Activated T-cell treated with anti-CD3 and anti-CD28 coated beads for 48 hours (primary cell): ENCODE data around the gene METTL8.
"Not testable (repeated sequence)": the region's sequence is repeated elsewhere in the genome, so short reads cannot be mapped to it uniquely, and the experiment has no call there.

Source experiments
- DNase-seq: peaks from one replicate; pipeline ENCODE4 v3.0.0-alpha.2; 2020; ENCODE audit warnings: low read depth

The METTL8 gene

GRCh38 chr2:171345971-171346722 lies 87.6 kb downstream of the METTL8 start:
- DNase-seq = no peak

GRCh38 chr2:171344182-171344581 lies 89.6 kb downstream of the METTL8 start:
- no peak for DNase-seq

- DNase-seq = no peak
These were observed 91.8 kb downstream of the METTL8 start for GRCh38 chr2:171342067-171342413.

GRCh38 chr2:171341394-171342066 lies 92.3 kb downstream of the METTL8 start:
- DNase-seq = no peak

- DNase-seq = no peak
These were observed 98.8 kb downstream of the METTL8 start for GRCh38 chr2:171334946-171335345.

- DNase-seq = no peak
These were observed 99.6 kb downstream of the METTL8 start for GRCh38 chr2:171334171-171334570.

- no peak for DNase-seq
These were observed 103.4 kb downstream of the METTL8 start for GRCh38 chr2:171330155-171330956.

GRCh38 chr2:171327043-171327496 lies 106.7 kb downstream of the METTL8 start:
- no peak for DNase-seq

- no peak for DNase-seq
These were observed 107.8 kb downstream of the METTL8 start for GRCh38 chr2:171325886-171326585.

GRCh38 chr2:171323971-171324528 lies 109.7 kb downstream of the METTL8 start:
- DNase-seq = no peak

- no peak for DNase-seq
These were observed 110.9 kb downstream of the METTL8 start for GRCh38 chr2:171322928-171323327.

GRCh38 chr2:171320731-171321130 lies 113.1 kb downstream of the METTL8 start:
- DNase-seq = no peak

- no peak for DNase-seq
These were observed 113.6 kb downstream of the METTL8 start for GRCh38 chr2:171320208-171320621.

GRCh38 chr2:171319164-171319810 lies 114.5 kb downstream of the METTL8 start:
- peak; percentile 38 for DNase-seq

GRCh38 chr2:171318463-171318934 lies 115.3 kb downstream of the METTL8 start:
- no peak for DNase-seq

GRCh38 chr2:171317492-171318125 lies 116.2 kb downstream of the METTL8 start:
- no peak for DNase-seq

GRCh38 chr2:171316755-171317337 lies 116.9 kb downstream of the METTL8 start:
- DNase-seq = no peak

- DNase-seq = no peak
These were observed 117.6 kb downstream of the METTL8 start for GRCh38 chr2:171316220-171316619.

- no peak for DNase-seq
These were observed 118.0 kb downstream of the METTL8 start for GRCh38 chr2:171315781-171316180.

GRCh38 chr2:171312182-171312581 lies 121.6 kb downstream of the METTL8 start:
- DNase-seq = not testable (repeated sequence)
